ENCODE measurements around the gene PITPNC1. TPM values are rescaled to one million over a fixed set of nuclear protein-coding genes. Genes with fewer than 3 reads are reported as not detected.
"Not testable (repeated sequence)": the region's sequence is repeated elsewhere in the genome, so short reads cannot be mapped to it uniquely, and the experiment has no call there.

PITPNC1 gene
- total RNA-seq, 3 donors from 2014 or later = 11.0 to 17.7 (median 14.8) TPM

- intact Hi-C loops (cut with DNase I; ENCODE audit: low total_unique reads) = no loop called here
- Histone ChIP-seq H3K4me3 (no peak overlapping the region), H3K9me3 (no peaks in the 10 kb centered on the region), H3K27ac (no peak overlapping the region), H3K36me3 (no peaks in the 10 kb centered on the region), H3K4me1 (no peaks in the 10 kb centered on the region), H3K27me3 (no peaks in the 10 kb centered on the region)
- DNase-seq (ENCODE audit: low spot score in 2 of 2) = no peak
- TF ChIP-seq POLR2A (IDR thresholded peaks at IDR 0.05) (no peak), CTCF (IDR thresholded peaks at IDR 0.05) (no peak), POLR2AphosphoS5 (IDR thresholded peaks at IDR 0.05) (no peak)
Observed at GRCh38 chr17:67511804-67512203, 134.7 kb downstream of the PITPNC1 start.

- Histone ChIP-seq H3K9me3 (no peaks in the 10 kb centered on the region), H3K4me3 (no peak overlapping the region), H3K36me3 (no peaks in the 10 kb centered on the region), H3K27ac (peak overlapping the region in 1 of 2 donors; percentile 6), H3K27me3 (no peaks in the 10 kb centered on the region), H3K4me1 (no peaks in the 10 kb centered on the region)
- no peak for DNase-seq (ENCODE audit: low spot score in 2 of 2)
- intact Hi-C loops (cut with DNase I; ENCODE audit: low total_unique reads) = no loop called here
- TF ChIP-seq POLR2AphosphoS5 (IDR thresholded peaks at IDR 0.05) (no peak), POLR2A (IDR thresholded peaks at IDR 0.05) (no peak), CTCF (IDR thresholded peaks at IDR 0.05) (no peak)
Observed at GRCh38 chr17:67514998-67515397, 137.9 kb downstream of the PITPNC1 start.

- intact Hi-C loops (cut with DNase I; ENCODE audit: low total_unique reads) = no loop called here
Observed at GRCh38 chr17:67515490-67516083, 138.5 kb downstream of the PITPNC1 start.

GRCh38 chr17:67516571-67516970 is 139.5 kb downstream of the PITPNC1 start:
- DNase-seq (ENCODE audit: low spot score in 2 of 2) = not testable (repeated sequence)

More at GRCh38 chr17:67515490-67516083, 138.5 kb downstream of the PITPNC1 start:
- H3K36me3 ChIP-seq = no peaks in the 10 kb centered on the region
- H3K4me1 ChIP-seq = no peaks in the 10 kb centered on the region
- H3K27ac ChIP-seq = peak overlapping the region in 1 of 2 donors; percentile 6
- no peak for TF ChIP-seq POLR2AphosphoS5 (IDR thresholded peaks at IDR 0.05)
- TF ChIP-seq CTCF (IDR thresholded peaks at IDR 0.05) = no peak
- TF ChIP-seq POLR2A (IDR thresholded peaks at IDR 0.05) = no peak
- DNase-seq (ENCODE audit: low spot score in 2 of 2) = no peak
- H3K4me3 ChIP-seq = no peak overlapping the region
- no peaks in the 10 kb centered on the region for H3K27me3 ChIP-seq
- H3K9me3 ChIP-seq = no peaks in the 10 kb centered on the region

GRCh38 chr17:67517325-67517724 is 140.2 kb downstream of the PITPNC1 start:
- Histone ChIP-seq H3K4me1 (no peaks in the 10 kb centered on the region), H3K27ac (no peak overlapping the region), H3K36me3 (no peaks in the 10 kb centered on the region), H3K27me3 (no peaks in the 10 kb centered on the region), H3K4me3 (no peak overlapping the region), H3K9me3 (no peaks in the 10 kb centered on the region)
- intact Hi-C loops (cut with DNase I; ENCODE audit: low total_unique reads) = no loop called here
- no peak for TF ChIP-seq CTCF (IDR thresholded peaks at IDR 0.05)
- no peak for TF ChIP-seq POLR2A (IDR thresholded peaks at IDR 0.05)
- no peak for TF ChIP-seq POLR2AphosphoS5 (IDR thresholded peaks at IDR 0.05)
- no peak for DNase-seq (ENCODE audit: low spot score in 2 of 2)

More at GRCh38 chr17:67516571-67516970, 139.5 kb downstream of the PITPNC1 start:
- H3K27ac ChIP-seq; H3K4me3 ChIP-seq; H3K36me3 ChIP-seq; H3K27me3 ChIP-seq; H3K9me3 ChIP-seq; H3K4me1 ChIP-seq; intact Hi-C loops (cut with DNase I; ENCODE audit: low total_unique reads): not testable (repeated sequence)

Measured in breast epithelium (tissue), 4 donors.